Loucy (cell line): ENCODE measurements around the gene ILDR1.

Experiments
- H2AFZ ChIP-seq: fragments of 200-600 bp; sonication (generic); 2 replicates; pipeline ENCODE4 v1.6.0; 2016; ENCODE audit warnings: antibody characterized with exemption, mild to moderate bottlenecking, low read length, moderate library complexity
- H3F3A ChIP-seq: fragments of 200-600 bp; 2 replicates; pipeline ENCODE4 v1.6.0; 2016; ENCODE audit warnings: antibody characterized with exemption, low read depth, mild to moderate bottlenecking
- H3K27me3 ChIP-seq: fragments of 200-600 bp; sonication (generic); 2 replicates; pipeline ENCODE4 v1.6.1; 2014; ENCODE audit warnings: low read length, mild to moderate bottlenecking; ENCODE audit not compliant: insufficient read depth, poor library complexity, severe bottlenecking
- H3K36me3 ChIP-seq: fragments of 200-600 bp; sonication (generic); 2 replicates; pipeline ENCODE4 v1.6.1; 2016; ENCODE audit warnings: low read length; ENCODE audit not compliant: insufficient read depth
- H3K4me1 ChIP-seq: fragments of 200-600 bp; sonication (generic); 2 replicates; pipeline ENCODE4 v1.5.1; 2014; ENCODE audit warnings: low read length, mild to moderate bottlenecking; ENCODE audit not compliant: insufficient read depth, poor library complexity, severe bottlenecking
- H3K4me2 ChIP-seq: fragments of 200-600 bp; sonication (generic); 2 replicates; pipeline ENCODE4 v1.6.0; 2014; ENCODE audit warnings: antibody characterized with exemption, low read length, low read depth, mild to moderate bottlenecking; ENCODE audit not compliant: poor library complexity, severe bottlenecking
- H3K4me3 ChIP-seq: fragments of 200-600 bp; sonication (generic); 2 replicates; pipeline ENCODE4 v1.5.1; 2014; ENCODE audit warnings: low read length, mild to moderate bottlenecking, mixed read lengths; ENCODE audit not compliant: poor library complexity, severe bottlenecking
- H3K79me2 ChIP-seq: fragments of 200-600 bp; sonication (generic); 2 replicates; pipeline ENCODE4 v1.6.1; 2014; ENCODE audit warnings: low read length; ENCODE audit not compliant: insufficient read depth
- H3K9ac ChIP-seq: fragments of 200-600 bp; sonication (generic); 2 replicates; pipeline ENCODE4 v1.6.0; 2014; ENCODE audit warnings: mild to moderate bottlenecking, low read depth, low read length, moderate library complexity; ENCODE audit not compliant: poor library complexity, severe bottlenecking
- H3K9me2 ChIP-seq: fragments of 200-600 bp; sonication (generic); replicated peaks from 2 replicates; pipeline ENCODE4 v1.6.1; 2016; ENCODE audit warnings: low read depth, low read length, mixed read lengths
- H3K9me3 ChIP-seq: fragments of 200-600 bp; sonication (generic); 2 replicates; pipeline ENCODE4 v1.6.1; 2014; ENCODE audit warnings: mild to moderate bottlenecking, antibody characterized with exemption, low read length, low read depth; ENCODE audit not compliant: insufficient read depth
- H4K20me1 ChIP-seq: fragments of 200-600 bp; sonication (generic); 2 replicates; pipeline ENCODE4 v1.6.0; 2014; ENCODE audit warnings: antibody characterized with exemption, low read length, mild to moderate bottlenecking; ENCODE audit not compliant: insufficient read depth, poor library complexity, severe bottlenecking
- CTCF ChIP-seq: fragments of 200-600 bp; sonication (generic); conservative IDR thresholded peaks from 2 replicates; pipeline ENCODE4 v1.5.1; 2014; ENCODE audit warnings: mild to moderate bottlenecking, antibody characterized with exemption, low read length
- EZH2phosphoT487 ChIP-seq: fragments of 200-600 bp; IDR thresholded peaks from 2 replicates; pipeline ENCODE4 v1.6.1; 2018; ENCODE audit warnings: antibody characterized with exemption, mild to moderate bottlenecking, moderate library complexity, borderline replicate concordance

ILDR1 gene

GRCh38 chr3:121975702-121976302 lies 46.2 kb downstream of the ILDR1 start:
- Histone ChIP-seq H2AFZ (no peak overlapping the region), H3K36me3 (no peaks in the 10 kb centered on the region), H3K4me1 (peaks cover 3% of the 10 kb centered on the region), H3K9me2 (no peaks in the 10 kb centered on the region), H3K4me2 (no peak overlapping the region), H3K4me3 (no peak overlapping the region), H3K27me3 (no peaks in the 10 kb centered on the region), H3K79me2 (no peaks in the 10 kb centered on the region), H3F3A (0 out of 2 replicates have a peak, but pooled peaks cover 3% of the 10 kb centered on the region), H3K9ac (no peak overlapping the region), H3K9me3 (peaks cover 5% of the 10 kb centered on the region), H4K20me1 (no peaks in the 10 kb centered on the region)
- no peak for TF ChIP-seq EZH2phosphoT487
- 0 out of 2 replicates have a peak, but pooled peaks have one; percentile 12 for TF ChIP-seq CTCF

GRCh38 chr3:121974601-121975111 lies 47.4 kb downstream of the ILDR1 start:
- no peaks in the 10 kb centered on the region for H3K9me2 ChIP-seq
- no peaks in the 10 kb centered on the region for H3K79me2 ChIP-seq
- H4K20me1 ChIP-seq: no peaks in the 10 kb centered on the region
- peaks cover 11% of the 10 kb centered on the region for H3K4me1 ChIP-seq
- no peak overlapping the region for H3K4me3 ChIP-seq
- no peak for TF ChIP-seq EZH2phosphoT487
- no peak for TF ChIP-seq CTCF
- H3F3A ChIP-seq: peaks cover 3% of the 10 kb centered on the region; the same call in 1 of the 2 replicates
- H3K27me3 ChIP-seq: no peaks in the 10 kb centered on the region
- no peak overlapping the region for H3K9ac ChIP-seq
- H2AFZ ChIP-seq: no peak overlapping the region
- no peaks in the 10 kb centered on the region for H3K36me3 ChIP-seq
- H3K4me2 ChIP-seq: no peak overlapping the region
- H3K9me3 ChIP-seq: peaks cover 5% of the 10 kb centered on the region

- Histone ChIP-seq H3F3A (no peaks in the 10 kb centered on the region; the same call in 1 of the 2 replicates), H3K4me2 (peak overlapping the region; percentile 19), H3K4me1 (peaks cover 14% of the 10 kb centered on the region), H4K20me1 (no peaks in the 10 kb centered on the region), H3K4me3 (no peak overlapping the region), H3K9me3 (peaks cover 5% of the 10 kb centered on the region), H3K79me2 (no peaks in the 10 kb centered on the region), H3K27me3 (no peaks in the 10 kb centered on the region), H2AFZ (no peak overlapping the region), H3K9me2 (no peaks in the 10 kb centered on the region), H3K9ac (no peak overlapping the region), H3K36me3 (no peaks in the 10 kb centered on the region)
- TF ChIP-seq EZH2phosphoT487: no peak
- TF ChIP-seq CTCF: no peak
Observed at GRCh38 chr3:121970047-121970446, 52.0 kb downstream of the ILDR1 start.
